GM18511 (cell line): ENCODE results near the gene FAAP100.
"Not testable (repeated sequence)": the region's sequence is repeated elsewhere in the genome, so short reads cannot be mapped to it uniquely, and the experiment has no call there.

ENCODE experiments used
- ATAC-seq: cut with Tn5 transposase; IDR thresholded peaks from one replicate; pipeline ENCODE4 v1.9.1; 2021; ENCODE audit warnings: mild to moderate bottlenecking, moderate library complexity; ENCODE audit not compliant: unreplicated experiment

Gene FAAP100

GRCh38 chr17:81552244-81553017 is at the start of gene FAAP100:
TSS of gene FAAP100 (minus strand) at chr17:81552353. CDS start at chr17:81552330, 23 bp downstream.
- ATAC-seq: peak; percentile 55

GRCh38 chr17:81601525-81602120 is 49.5 kb upstream of the FAAP100 start:
- ATAC-seq: no peak

GRCh38 chr17:81599719-81600486 is 47.8 kb upstream of the FAAP100 start:
- ATAC-seq: no peak

GRCh38 chr17:81593105-81593871 is 41.1 kb upstream of the FAAP100 start:
- ATAC-seq: no peak

- ATAC-seq: no peak
Observed at GRCh38 chr17:81591971-81592370, 39.8 kb upstream of the FAAP100 start.

- no peak for ATAC-seq
Observed at GRCh38 chr17:81590121-81590520, 38.0 kb upstream of the FAAP100 start.

- ATAC-seq: no peak
Observed at GRCh38 chr17:81589612-81590011, 37.5 kb upstream of the FAAP100 start.

GRCh38 chr17:81586096-81586495 is 33.9 kb upstream of the FAAP100 start:
- no peak for ATAC-seq

- not testable (repeated sequence) for ATAC-seq
Observed at GRCh38 chr17:81584771-81585170, 32.6 kb upstream of the FAAP100 start.

- ATAC-seq: no peak
Observed at GRCh38 chr17:81583589-81584342, 31.6 kb upstream of the FAAP100 start.

GRCh38 chr17:81582749-81583148 is 30.6 kb upstream of the FAAP100 start:
- no peak for ATAC-seq

- no peak for ATAC-seq
Observed at GRCh38 chr17:81582341-81582740, 30.2 kb upstream of the FAAP100 start.

- ATAC-seq: no peak
Observed at GRCh38 chr17:81581758-81582157, 29.6 kb upstream of the FAAP100 start.

GRCh38 chr17:81580481-81580880 is 28.3 kb upstream of the FAAP100 start:
- ATAC-seq: no peak

- ATAC-seq: no peak
Observed at GRCh38 chr17:81579821-81580321, 27.7 kb upstream of the FAAP100 start.

- ATAC-seq: no peak
Observed at GRCh38 chr17:81579298-81579697, 27.1 kb upstream of the FAAP100 start.

GRCh38 chr17:81578561-81579225 is 26.5 kb upstream of the FAAP100 start:
- ATAC-seq: no peak

- no peak for ATAC-seq
Observed at GRCh38 chr17:81578038-81578441, 25.9 kb upstream of the FAAP100 start.

- no peak for ATAC-seq
Observed at GRCh38 chr17:81577278-81578000, 25.3 kb upstream of the FAAP100 start.
